ENCODE data around the gene FBLN5.

DNA sequence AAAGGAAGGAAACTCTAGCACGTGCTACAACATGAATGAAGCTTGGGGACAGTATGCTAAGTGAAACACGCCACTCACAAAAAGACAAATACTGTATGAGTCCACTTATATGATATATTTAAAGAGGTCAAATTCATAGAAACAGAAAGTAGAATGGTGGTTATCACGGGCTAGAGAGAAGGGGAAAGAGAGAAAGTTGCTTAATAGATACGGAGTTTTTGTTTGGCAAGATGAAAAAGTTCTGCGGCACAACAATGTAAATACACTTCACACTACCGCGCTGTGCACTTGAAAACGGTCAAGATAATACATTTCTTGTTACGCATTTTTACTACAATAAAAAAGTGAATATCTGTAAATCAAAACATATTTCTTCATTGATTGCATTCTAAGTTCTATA is 37.3 kb downstream of the FBLN5 start:
- TF ChIP-seq, protein P1, sequence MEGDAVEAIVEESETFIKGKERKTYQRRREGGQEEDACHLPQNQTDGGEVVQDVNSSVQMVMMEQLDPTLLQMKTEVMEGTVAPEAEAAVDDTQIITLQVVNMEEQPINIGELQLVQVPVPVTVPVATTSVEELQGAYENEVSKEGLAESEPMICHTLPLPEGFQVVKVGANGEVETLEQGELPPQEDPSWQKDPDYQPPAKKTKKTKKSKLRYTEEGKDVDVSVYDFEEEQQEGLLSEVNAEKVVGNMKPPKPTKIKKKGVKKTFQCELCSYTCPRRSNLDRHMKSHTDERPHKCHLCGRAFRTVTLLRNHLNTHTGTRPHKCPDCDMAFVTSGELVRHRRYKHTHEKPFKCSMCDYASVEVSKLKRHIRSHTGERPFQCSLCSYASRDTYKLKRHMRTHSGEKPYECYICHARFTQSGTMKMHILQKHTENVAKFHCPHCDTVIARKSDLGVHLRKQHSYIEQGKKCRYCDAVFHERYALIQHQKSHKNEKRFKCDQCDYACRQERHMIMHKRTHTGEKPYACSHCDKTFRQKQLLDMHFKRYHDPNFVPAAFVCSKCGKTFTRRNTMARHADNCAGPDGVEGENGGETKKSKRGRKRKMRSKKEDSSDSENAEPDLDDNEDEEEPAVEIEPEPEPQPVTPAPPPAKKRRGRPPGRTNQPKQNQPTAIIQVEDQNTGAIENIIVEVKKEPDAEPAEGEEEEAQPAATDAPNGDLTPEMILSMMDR (IDR thresholded peaks at IDR 0.05; ENCODE audit: extremely low read depth in 1 of 2, insufficient read depth in 1 of 2, low read depth in 1 of 2, low read length in 2 of 2) = no peak
- no peak for TF ChIP-seq EZH2 (IDR thresholded peaks at IDR 0.05; ENCODE audit: borderline replicate concordance, low read depth, low read length, severe bottlenecking)
- TF ChIP-seq POLR2A (IDR thresholded peaks at IDR 0.05; ENCODE audit: low read depth, low read length) = no peak

Measured in endothelial cell of umbilical vein (primary cell).